Ishikawa (cell line): Measurements from ENCODE around the gene HTT.

Experiments used
- CEBPB ChIP-seq: IDR thresholded peaks from 2 replicates; pipeline ENCODE4 v1.6.1; 2012
- CREB1 ChIP-seq: IDR thresholded peaks from 2 replicates; pipeline ENCODE4 v1.6.1; 2012; ENCODE audit warnings: low read depth
- EGR1 ChIP-seq: IDR thresholded peaks from 2 replicates; pipeline ENCODE4 v1.6.1; 2012
- EP300 ChIP-seq: IDR thresholded peaks from 2 replicates; pipeline ENCODE4 v1.6.1; 2012; ENCODE audit warnings: borderline replicate concordance
- FOXM1 ChIP-seq: IDR thresholded peaks from 2 replicates; pipeline ENCODE4 v1.6.1; 2012; ENCODE audit warnings: low read depth, borderline replicate concordance
- MAX ChIP-seq: IDR thresholded peaks from 2 replicates; pipeline ENCODE4 v1.6.1; 2012
- NFIC ChIP-seq: IDR thresholded peaks from 2 replicates; pipeline ENCODE4 v1.6.1; 2012
- RAD21 ChIP-seq: IDR thresholded peaks from 2 replicates; pipeline ENCODE4 v1.6.1; 2012; ENCODE audit warnings: low read depth
- TAF1 ChIP-seq: IDR thresholded peaks from 2 replicates; pipeline ENCODE4 v1.6.1; 2012; ENCODE audit warnings: low read depth, mild to moderate bottlenecking
- TCF12 ChIP-seq: IDR thresholded peaks from 2 replicates; pipeline ENCODE4 v1.6.1; 2012; ENCODE audit warnings: low read depth
- TEAD4 ChIP-seq: IDR thresholded peaks from 2 replicates; pipeline ENCODE4 v1.6.1; 2012
- YY1 ChIP-seq: IDR thresholded peaks from 2 replicates; pipeline ENCODE4 v1.6.1; 2012; ENCODE audit warnings: low read depth
- ZBTB7A ChIP-seq: IDR thresholded peaks from 2 replicates; pipeline ENCODE4 v1.6.1; 2012; ENCODE audit warnings: low read depth
- TF ChIP-seq, protein P1 (sequence below): IDR thresholded peaks from 2 replicates; pipeline ENCODE4 v1.6.1; 2012; ENCODE audit warnings: low read depth, mild to moderate bottlenecking
- TF ChIP-seq, protein P2 (sequence below): IDR thresholded peaks from 2 replicates; pipeline ENCODE4 v1.6.1; 2012

HTT gene

DNA sequence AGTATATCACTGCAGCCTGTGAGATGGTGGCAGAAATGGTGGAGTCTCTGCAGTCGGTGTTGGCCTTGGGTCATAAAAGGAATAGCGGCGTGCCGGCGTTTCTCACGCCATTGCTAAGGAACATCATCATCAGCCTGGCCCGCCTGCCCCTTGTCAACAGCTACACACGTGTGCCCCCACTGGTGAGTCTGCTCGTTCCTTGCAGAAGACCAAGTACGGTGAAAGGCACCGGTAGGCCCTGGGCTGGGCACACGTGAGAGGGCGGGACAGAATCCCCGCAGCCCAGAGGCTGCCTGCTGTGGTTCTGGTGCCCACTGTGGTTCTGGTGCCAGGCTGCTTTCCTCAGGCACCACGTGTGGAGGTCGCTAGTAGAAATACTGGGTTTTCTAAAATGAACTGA lies 143.3 kb downstream of the HTT start:
- TF ChIP-seq MAX = no peak
- no peak for TF ChIP-seq ZBTB7A
- no peak for TF ChIP-seq CREB1
- TF ChIP-seq, protein P1, sequence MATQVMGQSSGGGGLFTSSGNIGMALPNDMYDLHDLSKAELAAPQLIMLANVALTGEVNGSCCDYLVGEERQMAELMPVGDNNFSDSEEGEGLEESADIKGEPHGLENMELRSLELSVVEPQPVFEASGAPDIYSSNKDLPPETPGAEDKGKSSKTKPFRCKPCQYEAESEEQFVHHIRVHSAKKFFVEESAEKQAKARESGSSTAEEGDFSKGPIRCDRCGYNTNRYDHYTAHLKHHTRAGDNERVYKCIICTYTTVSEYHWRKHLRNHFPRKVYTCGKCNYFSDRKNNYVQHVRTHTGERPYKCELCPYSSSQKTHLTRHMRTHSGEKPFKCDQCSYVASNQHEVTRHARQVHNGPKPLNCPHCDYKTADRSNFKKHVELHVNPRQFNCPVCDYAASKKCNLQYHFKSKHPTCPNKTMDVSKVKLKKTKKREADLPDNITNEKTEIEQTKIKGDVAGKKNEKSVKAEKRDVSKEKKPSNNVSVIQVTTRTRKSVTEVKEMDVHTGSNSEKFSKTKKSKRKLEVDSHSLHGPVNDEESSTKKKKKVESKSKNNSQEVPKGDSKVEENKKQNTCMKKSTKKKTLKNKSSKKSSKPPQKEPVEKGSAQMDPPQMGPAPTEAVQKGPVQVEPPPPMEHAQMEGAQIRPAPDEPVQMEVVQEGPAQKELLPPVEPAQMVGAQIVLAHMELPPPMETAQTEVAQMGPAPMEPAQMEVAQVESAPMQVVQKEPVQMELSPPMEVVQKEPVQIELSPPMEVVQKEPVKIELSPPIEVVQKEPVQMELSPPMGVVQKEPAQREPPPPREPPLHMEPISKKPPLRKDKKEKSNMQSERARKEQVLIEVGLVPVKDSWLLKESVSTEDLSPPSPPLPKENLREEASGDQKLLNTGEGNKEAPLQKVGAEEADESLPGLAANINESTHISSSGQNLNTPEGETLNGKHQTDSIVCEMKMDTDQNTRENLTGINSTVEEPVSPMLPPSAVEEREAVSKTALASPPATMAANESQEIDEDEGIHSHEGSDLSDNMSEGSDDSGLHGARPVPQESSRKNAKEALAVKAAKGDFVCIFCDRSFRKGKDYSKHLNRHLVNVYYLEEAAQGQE = no peak
- no peak for TF ChIP-seq NFIC
- no peak for TF ChIP-seq TCF12
- no peak for TF ChIP-seq TEAD4
- no peak for TF ChIP-seq CEBPB
- TF ChIP-seq EP300 = no peak
- TF ChIP-seq, protein P2, sequence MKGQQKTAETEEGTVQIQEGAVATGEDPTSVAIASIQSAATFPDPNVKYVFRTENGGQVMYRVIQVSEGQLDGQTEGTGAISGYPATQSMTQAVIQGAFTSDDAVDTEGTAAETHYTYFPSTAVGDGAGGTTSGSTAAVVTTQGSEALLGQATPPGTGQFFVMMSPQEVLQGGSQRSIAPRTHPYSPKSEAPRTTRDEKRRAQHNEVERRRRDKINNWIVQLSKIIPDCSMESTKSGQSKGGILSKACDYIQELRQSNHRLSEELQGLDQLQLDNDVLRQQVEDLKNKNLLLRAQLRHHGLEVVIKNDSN = no peak
- no peak for TF ChIP-seq EGR1
- TF ChIP-seq RAD21 = no peak
- TF ChIP-seq TAF1 = no peak
- TF ChIP-seq YY1 = no peak
- no peak for TF ChIP-seq FOXM1

DNA sequence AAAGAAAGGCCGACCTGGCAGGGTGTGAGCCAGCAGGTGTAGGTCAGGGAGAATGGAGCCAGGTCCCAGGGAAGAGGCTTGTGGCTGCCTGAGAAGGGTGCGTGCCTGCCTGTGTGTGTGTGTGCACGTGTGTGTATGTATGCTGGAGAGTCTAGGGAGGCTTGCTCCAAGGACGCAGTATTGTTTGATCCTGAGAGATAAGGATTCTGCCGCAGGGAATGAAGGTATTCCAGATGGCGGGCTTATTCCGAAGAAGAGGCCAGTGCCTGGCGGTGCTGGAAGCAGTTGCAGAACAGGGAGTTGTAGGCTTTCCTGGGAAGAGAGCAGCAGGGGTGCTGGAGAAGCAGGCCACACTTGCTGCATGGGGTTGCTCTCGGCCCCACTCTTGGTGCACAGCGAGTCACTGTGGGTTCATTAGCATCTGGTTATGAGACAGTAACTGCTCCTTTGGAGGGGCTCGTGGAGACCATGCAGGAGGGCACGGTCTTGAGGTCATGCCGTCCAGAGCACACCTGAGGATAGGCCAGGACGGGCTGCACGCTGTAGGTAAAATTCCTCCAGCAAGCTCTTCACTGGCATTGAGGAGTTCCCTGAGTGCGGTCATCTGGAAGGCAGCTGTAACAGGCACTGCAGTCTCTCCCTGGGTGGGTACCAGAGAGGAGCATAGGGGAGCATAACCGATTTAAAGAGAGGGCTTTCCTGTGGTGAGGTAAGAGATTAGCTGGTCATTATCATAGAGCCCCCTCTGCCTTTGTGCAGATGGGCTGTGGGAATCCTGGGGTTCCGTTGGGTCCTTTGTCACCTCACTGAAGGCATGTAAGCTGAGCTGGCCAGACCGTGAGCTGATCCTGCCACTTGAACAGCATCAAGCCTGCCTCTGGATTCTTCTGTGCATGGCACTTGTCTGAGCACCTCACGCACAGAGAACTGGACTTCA lies 144.6 kb downstream of the HTT start:
- TF ChIP-seq ZBTB7A (no peak), EGR1 (no peak), TAF1 (no peak), TEAD4 (no peak), TCF12 (no peak), MAX (no peak), NFIC (no peak), FOXM1 (no peak), YY1 (no peak), EP300 (no peak), RAD21 (no peak), CREB1 (no peak), CEBPB (no peak)
- TF ChIP-seq, protein P1 = no peak
- TF ChIP-seq, protein P2 = no peak

DNA sequence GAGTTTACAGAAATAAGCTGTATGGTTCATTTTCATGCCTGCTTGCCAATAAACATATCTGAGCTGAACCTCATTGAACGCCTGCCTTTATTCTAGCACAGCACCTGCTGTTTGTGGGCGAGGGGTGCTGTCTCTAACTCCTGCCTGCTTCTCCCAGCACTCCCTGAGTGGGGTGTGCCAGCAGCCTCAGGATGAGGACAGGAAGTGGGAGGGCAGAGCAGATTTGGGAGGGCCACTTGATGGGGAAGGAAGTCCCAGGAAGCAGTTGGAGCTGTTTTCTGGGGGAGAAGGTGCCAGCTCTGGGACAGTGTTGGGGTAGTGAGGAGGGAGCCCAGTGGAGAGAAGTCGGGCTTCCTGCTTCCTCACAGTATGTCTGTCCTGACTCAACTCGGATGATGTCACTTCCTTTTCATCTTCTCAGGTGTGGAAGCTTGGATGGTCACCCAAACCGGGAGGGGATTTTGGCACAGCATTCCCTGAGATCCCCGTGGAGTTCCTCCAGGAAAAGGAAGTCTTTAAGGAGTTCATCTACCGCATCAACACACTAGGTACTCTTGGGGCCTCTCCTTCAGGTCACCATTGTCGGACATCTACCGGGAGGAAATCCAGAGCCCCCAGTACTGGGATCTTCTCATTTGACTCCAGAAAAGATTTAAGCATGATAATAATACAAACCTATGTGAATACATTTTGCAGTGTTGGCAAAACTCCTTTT lies 145.4 kb downstream of the HTT start:
- TF ChIP-seq, protein P2 = no peak
- TF ChIP-seq EP300 (no peak), MAX (no peak), YY1 (no peak), EGR1 (no peak), NFIC (no peak), TCF12 (no peak), FOXM1 (no peak), CEBPB (no peak), ZBTB7A (no peak), TAF1 (no peak), RAD21 (no peak), TEAD4 (no peak), CREB1 (no peak)
- TF ChIP-seq, protein P1 = no peak
